Measurements from ENCODE around the gene SMPD1. TPM values are rescaled to one million over a fixed set of nuclear protein-coding genes. Genes with fewer than 3 reads are reported as not detected.

The SMPD1 gene
- total RNA-seq (10 to 100 TPM; 19.3 to 69.5 TPM), polyA plus RNA-seq (10 to 100 TPM; 31.8 to 34.0 TPM)
- long read RNA-seq, donor 1, transcript SMPD1-201 (6 exons, 2,452 nt) = major isoform, 5 of 6 reads
- long read RNA-seq, donor 1, partial matches to known transcripts = 0 of 6 reads
- long read RNA-seq, donor 1, other reads (novel, unspliced or antisense) = 0 of 6 reads
- long read RNA-seq, donor 2, partial matches to known transcripts = 5 of 7 reads
- long read RNA-seq, donor 2, other reads (novel, unspliced or antisense) = 0 of 7 reads
- long read RNA-seq, donor 3, partial matches to known transcripts = 0 of 1 reads
- long read RNA-seq, donor 3, other reads (novel, unspliced or antisense) = 0 of 1 reads
- long read RNA-seq, donor 4, partial matches to known transcripts = 0 of 1 reads
- long read RNA-seq, donor 4, other reads (novel, unspliced or antisense) = 0 of 1 reads
- long read RNA-seq, donor 5, transcript SMPD1-201 (6 exons, 2,452 nt) = major isoform, 8 of 11 reads
- long read RNA-seq, donor 5, partial matches to known transcripts = 0 of 11 reads
- long read RNA-seq, donor 5, other reads (novel, unspliced or antisense) = 0 of 11 reads

DNA sequence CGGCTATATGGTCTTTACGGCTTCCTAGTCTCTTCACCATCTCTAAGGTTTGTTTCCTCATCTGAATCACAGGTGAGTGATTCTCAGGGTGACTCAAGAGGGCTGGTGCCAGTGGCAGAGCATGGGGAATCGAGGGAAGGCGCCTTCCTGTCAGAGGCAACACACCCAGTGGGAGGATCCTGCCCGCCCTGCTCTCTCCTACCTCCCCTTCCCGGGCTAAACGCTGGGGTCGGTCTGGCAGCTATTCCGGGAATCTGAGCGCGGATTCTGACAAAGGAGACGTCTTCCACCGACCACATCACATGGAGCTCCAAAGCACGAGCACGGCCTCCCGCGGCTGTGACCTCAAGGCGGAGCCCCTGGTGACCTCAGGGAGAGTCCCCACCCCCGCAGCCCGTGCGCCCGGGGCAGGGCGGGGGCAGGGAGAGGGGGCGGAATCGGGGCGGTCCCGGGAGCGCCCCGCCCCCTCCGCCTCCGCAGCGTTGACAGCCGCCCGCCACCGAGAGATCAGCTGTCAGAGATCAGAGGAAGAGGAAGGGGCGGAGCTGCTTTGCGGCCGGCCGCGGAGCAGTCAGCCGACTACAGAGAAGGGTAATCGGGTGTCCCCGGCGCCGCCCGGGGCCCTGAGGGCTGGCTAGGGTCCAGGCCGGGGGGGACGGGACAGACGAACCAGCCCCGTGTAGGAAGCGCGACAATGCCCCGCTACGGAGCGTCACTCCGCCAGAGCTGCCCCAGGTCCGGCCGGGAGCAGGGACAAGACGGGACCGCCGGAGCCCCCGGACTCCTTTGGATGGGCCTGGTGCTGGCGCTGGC is at the start of gene SMPD1:
SMPD1 (plus strand) TSS at position 570 of the 813 bp plus-strand sequence; CDS start at position 695, 125 bp downstream.
- peak; percentile 98 for ATAC-seq (ENCODE audit: insufficient read depth, low FRiP score)
- no peaks in the 10 kb centered on the region for H3K27me3 ChIP-seq (ENCODE audit: control insufficient read depth in 3 of 3, insufficient read depth in 3 of 3, low read length in 2 of 3)
- TF ChIP-seq, protein P1, sequence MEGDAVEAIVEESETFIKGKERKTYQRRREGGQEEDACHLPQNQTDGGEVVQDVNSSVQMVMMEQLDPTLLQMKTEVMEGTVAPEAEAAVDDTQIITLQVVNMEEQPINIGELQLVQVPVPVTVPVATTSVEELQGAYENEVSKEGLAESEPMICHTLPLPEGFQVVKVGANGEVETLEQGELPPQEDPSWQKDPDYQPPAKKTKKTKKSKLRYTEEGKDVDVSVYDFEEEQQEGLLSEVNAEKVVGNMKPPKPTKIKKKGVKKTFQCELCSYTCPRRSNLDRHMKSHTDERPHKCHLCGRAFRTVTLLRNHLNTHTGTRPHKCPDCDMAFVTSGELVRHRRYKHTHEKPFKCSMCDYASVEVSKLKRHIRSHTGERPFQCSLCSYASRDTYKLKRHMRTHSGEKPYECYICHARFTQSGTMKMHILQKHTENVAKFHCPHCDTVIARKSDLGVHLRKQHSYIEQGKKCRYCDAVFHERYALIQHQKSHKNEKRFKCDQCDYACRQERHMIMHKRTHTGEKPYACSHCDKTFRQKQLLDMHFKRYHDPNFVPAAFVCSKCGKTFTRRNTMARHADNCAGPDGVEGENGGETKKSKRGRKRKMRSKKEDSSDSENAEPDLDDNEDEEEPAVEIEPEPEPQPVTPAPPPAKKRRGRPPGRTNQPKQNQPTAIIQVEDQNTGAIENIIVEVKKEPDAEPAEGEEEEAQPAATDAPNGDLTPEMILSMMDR (IDR thresholded peaks at IDR 0.05; ENCODE audit: control extremely low read depth, extremely low read depth) = no peak
- peaks cover 0 to 14% (median under 1%) of the 10 kb centered on the region in 4 donors for H3K36me3 ChIP-seq (ENCODE audit: control insufficient read depth in 4 of 4, insufficient read depth in 4 of 4, low read length in 4 of 4)
- peak within 1 kb of the TSS; percentile 92 for H3K27ac ChIP-seq (ENCODE audit: low read depth in 1 of 2, low read length in 1 of 2)
- peak; percentile 93 to 95 (median 94) for DNase-seq
- peaks cover 0 to 11% (median 7%) of the 10 kb centered on the region in 5 donors for H3K4me1 ChIP-seq (ENCODE audit: control insufficient read depth in 5 of 5, insufficient read depth in 5 of 5, low read length in 5 of 5)
- H3K4me3 ChIP-seq = peak within 1 kb of the TSS; percentile 83
- H3K9ac ChIP-seq (ENCODE audit: insufficient read depth in 1 of 2, low read length in 2 of 2) = peak within 1 kb of the TSS; percentile 60 to 78
- WGBS, 2 donors = 1% methylated on average over 61 to 63 of the region's 63 CpGs
- H3K9me3 ChIP-seq (ENCODE audit: control insufficient read depth in 4 of 4, insufficient read depth in 3 of 4, low read length in 3 of 4) = no peaks in the 10 kb centered on the region

- Histone ChIP-seq H3K4me1 (ENCODE audit: control insufficient read depth in 5 of 5, insufficient read depth in 5 of 5, low read length in 5 of 5) (no peaks in the 10 kb centered on the region), H3K4me3 (no peak overlapping the region), H3K9me3 (ENCODE audit: control insufficient read depth in 4 of 4, insufficient read depth in 3 of 4, low read length in 3 of 4) (no peaks in the 10 kb centered on the region), H3K36me3 (ENCODE audit: control insufficient read depth in 4 of 4, insufficient read depth in 4 of 4, low read length in 4 of 4) (peaks cover 0 to 6% (median 0%) of the 10 kb centered on the region in 4 donors), H3K27ac (ENCODE audit: low read depth in 1 of 2, low read length in 1 of 2) (no peak overlapping the region), H3K9ac (ENCODE audit: insufficient read depth in 1 of 2, low read length in 2 of 2) (no peak overlapping the region), H3K27me3 (ENCODE audit: control insufficient read depth in 3 of 3, insufficient read depth in 3 of 3, low read length in 2 of 3) (no peaks in the 10 kb centered on the region)
- 71 to 96% methylated on average over 1 of the region's 1 CpG for WGBS, 2 donors
- no peak for ATAC-seq (ENCODE audit: insufficient read depth, low FRiP score)
- no peak for DNase-seq
- TF ChIP-seq, protein P1 (IDR thresholded peaks at IDR 0.05; ENCODE audit: control extremely low read depth, extremely low read depth) = no peak
Observed at GRCh38 chr11:6345366-6345765, 44.9 kb upstream of the SMPD1 start.

- no peaks in the 10 kb centered on the region for H3K36me3 ChIP-seq (ENCODE audit: control insufficient read depth in 4 of 4, insufficient read depth in 4 of 4, low read length in 4 of 4)
- no peaks in the 10 kb centered on the region for H3K9me3 ChIP-seq (ENCODE audit: control insufficient read depth in 4 of 4, insufficient read depth in 3 of 4, low read length in 3 of 4)
- H3K27me3 ChIP-seq (ENCODE audit: control insufficient read depth in 3 of 3, insufficient read depth in 3 of 3, low read length in 2 of 3) = no peaks in the 10 kb centered on the region
- H3K4me3 ChIP-seq = no peak overlapping the region
- no peak for ATAC-seq (ENCODE audit: insufficient read depth, low FRiP score)
- DNase-seq = no peak
- TF ChIP-seq, protein P1 (IDR thresholded peaks at IDR 0.05; ENCODE audit: control extremely low read depth, extremely low read depth) = no peak
- H3K9ac ChIP-seq (ENCODE audit: insufficient read depth in 1 of 2, low read length in 2 of 2) = no peak overlapping the region
- no peak overlapping the region for H3K27ac ChIP-seq (ENCODE audit: low read depth in 1 of 2, low read length in 1 of 2)
- no peaks in the 10 kb centered on the region for H3K4me1 ChIP-seq (ENCODE audit: control insufficient read depth in 5 of 5, insufficient read depth in 5 of 5, low read length in 5 of 5)
Observed at GRCh38 chr11:6350043-6350442, 40.2 kb upstream of the SMPD1 start.
